Measurements from ENCODE around the gene OSBPL6. TPM values are rescaled to one million over a fixed set of nuclear protein-coding genes. Genes with fewer than 3 reads are reported as not detected.

The OSBPL6 gene
- total RNA-seq, 4 donors from 2014 or later, result 1.5 to 4.0 (median 3.1) TPM

DNA sequence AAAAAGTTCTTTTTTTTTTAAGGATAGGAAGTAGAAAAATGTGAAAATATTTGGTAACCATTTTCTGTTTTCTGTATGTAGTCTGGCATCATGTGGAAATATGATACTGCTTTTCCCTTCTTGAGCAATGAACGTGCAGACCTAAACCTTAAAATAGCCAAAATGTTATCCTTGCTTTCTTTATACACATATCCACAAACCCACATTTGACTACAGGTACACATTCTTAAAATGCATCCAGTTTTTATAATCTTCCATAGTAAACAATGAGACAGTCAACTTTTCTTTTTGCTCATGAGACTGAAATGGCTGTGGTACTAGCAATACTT, 90.9 kb downstream of the OSBPL6 start:
- TF ChIP-seq, protein P1, sequence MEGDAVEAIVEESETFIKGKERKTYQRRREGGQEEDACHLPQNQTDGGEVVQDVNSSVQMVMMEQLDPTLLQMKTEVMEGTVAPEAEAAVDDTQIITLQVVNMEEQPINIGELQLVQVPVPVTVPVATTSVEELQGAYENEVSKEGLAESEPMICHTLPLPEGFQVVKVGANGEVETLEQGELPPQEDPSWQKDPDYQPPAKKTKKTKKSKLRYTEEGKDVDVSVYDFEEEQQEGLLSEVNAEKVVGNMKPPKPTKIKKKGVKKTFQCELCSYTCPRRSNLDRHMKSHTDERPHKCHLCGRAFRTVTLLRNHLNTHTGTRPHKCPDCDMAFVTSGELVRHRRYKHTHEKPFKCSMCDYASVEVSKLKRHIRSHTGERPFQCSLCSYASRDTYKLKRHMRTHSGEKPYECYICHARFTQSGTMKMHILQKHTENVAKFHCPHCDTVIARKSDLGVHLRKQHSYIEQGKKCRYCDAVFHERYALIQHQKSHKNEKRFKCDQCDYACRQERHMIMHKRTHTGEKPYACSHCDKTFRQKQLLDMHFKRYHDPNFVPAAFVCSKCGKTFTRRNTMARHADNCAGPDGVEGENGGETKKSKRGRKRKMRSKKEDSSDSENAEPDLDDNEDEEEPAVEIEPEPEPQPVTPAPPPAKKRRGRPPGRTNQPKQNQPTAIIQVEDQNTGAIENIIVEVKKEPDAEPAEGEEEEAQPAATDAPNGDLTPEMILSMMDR (IDR thresholded peaks at IDR 0.05), result no peak
- TF ChIP-seq POLR2AphosphoS5 (IDR thresholded peaks at IDR 0.05) (no peak), POLR2A (IDR thresholded peaks at IDR 0.05) (no peak), EP300 (IDR thresholded peaks at IDR 0.05) (no peak)
- 92% methylated on average over 1 of the region's 1 CpG for WGBS, 2 donors (ENCODE audit: low coverage in 1 of 2)
- Histone ChIP-seq H3K9me3 (no peaks in the 10 kb centered on the region), H3K4me1 (no peaks in the 10 kb centered on the region), H3K36me3 (no peaks in the 10 kb centered on the region), H3K27me3 (no peaks in the 10 kb centered on the region), H3K27ac (no peak overlapping the region), H3K4me3 (no peak overlapping the region)
- ATAC-seq, result no peak

DNA sequence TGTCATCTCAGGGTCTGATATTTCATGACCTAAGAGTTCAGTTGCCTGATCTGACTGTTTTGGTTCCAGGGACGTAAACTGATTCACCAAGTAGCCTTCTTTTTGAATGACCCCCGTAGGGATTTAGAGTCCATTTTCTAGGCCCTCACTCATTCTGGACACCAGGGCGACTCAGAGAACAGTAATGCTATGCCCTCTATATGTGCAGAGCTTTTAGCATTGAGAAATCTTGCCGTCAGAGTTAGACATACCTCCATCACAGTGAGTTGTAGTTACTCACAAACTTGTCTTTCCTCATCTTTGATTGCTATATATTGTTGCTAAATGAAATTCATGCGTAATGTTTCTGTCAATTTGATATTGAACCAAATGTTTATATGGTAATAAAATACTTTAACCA, 92.3 kb downstream of the OSBPL6 start:
- ATAC-seq, result no peak

DNA sequence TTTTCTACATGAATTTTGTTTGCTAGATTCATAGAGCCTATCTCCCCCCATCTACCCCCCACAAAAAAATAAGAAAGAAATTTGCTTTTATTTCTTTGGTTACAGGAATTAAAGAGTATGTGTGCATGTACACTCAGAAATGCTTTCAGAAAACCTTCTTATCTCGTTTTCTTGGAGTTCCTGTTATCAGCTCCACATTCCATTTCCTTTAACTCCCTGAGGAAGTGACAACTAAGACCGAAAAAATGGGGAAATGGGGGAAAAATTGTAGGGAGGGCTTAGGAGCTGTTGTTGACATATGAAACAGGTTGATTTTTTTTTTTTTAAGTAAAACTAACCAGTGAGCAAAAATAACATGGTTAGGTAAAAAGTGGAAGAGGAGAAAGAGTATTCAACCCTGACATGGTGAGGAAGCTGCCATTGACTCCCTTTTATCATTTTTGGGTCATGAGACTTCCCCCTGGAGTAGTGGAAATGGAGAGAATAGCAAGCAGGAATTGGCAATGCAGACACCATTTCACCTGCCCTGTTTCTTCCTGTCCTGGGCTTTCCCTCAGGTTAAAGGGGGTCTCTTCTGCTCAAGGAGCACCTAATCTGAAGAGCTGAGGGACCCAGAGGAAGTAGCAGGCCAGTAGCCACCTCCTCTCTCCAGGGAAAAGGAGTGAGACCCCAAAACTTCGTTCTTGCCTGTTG, 93.5 kb downstream of the OSBPL6 start:
- TF ChIP-seq, protein P1 (IDR thresholded peaks at IDR 0.05), result no peak
- no peak for TF ChIP-seq EP300 (IDR thresholded peaks at IDR 0.05)
- no peak for TF ChIP-seq POLR2AphosphoS5 (IDR thresholded peaks at IDR 0.05)
- TF ChIP-seq POLR2A (IDR thresholded peaks at IDR 0.05), result no peak
- WGBS, 2 donors (ENCODE audit: low coverage in 1 of 2), result 45 to 89% methylated on average over 2 of the region's 3 CpGs

More for the DNA sequence above, 92.3 kb downstream of the OSBPL6 start:
- 61 to 71% methylated on average over 3 of the region's 5 CpGs for WGBS, 2 donors (ENCODE audit: low coverage in 1 of 2)
- TF ChIP-seq POLR2AphosphoS5 (IDR thresholded peaks at IDR 0.05) (no peak), EP300 (IDR thresholded peaks at IDR 0.05) (no peak), POLR2A (IDR thresholded peaks at IDR 0.05) (no peak)
- TF ChIP-seq, protein P1 (IDR thresholded peaks at IDR 0.05), result no peak
- Histone ChIP-seq H3K27me3 (no peaks in the 10 kb centered on the region), H3K4me3 (no peak overlapping the region), H3K4me1 (no peaks in the 10 kb centered on the region), H3K27ac (no peak overlapping the region), H3K36me3 (no peaks in the 10 kb centered on the region), H3K9me3 (no peaks in the 10 kb centered on the region)

DNA sequence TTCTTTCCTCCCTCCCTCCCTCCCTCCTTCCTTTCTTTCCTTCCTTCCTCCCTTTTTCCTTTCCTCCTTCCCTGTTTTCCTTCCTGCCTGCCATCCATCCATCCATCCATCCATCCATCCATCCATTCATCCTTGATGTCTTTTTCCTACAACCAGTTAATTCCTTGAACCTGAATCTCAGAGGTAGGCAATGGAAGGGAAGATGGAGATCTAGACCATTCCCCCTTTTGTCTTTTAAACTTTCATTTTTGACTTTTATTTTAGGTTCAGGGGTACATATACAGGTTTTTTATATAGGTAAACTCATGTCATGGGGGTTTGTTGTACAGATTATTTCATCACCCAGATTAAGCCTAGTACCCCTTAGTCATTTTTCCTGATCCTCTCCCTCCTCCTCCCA, 97.4 kb downstream of the OSBPL6 start:
- TF ChIP-seq EP300 (IDR thresholded peaks at IDR 0.05) (no peak), POLR2AphosphoS5 (IDR thresholded peaks at IDR 0.05) (no peak)
- H3K27me3 ChIP-seq, result no peaks in the 10 kb centered on the region
- ATAC-seq, result no peak
- no peaks in the 10 kb centered on the region for H3K4me1 ChIP-seq
- no peak overlapping the region for H3K27ac ChIP-seq
- no peak overlapping the region for H3K4me3 ChIP-seq
- no peaks in the 10 kb centered on the region for H3K36me3 ChIP-seq
- H3K9me3 ChIP-seq, result no peaks in the 10 kb centered on the region

More for the DNA sequence above, 93.5 kb downstream of the OSBPL6 start:
- Histone ChIP-seq H3K27me3 (no peaks in the 10 kb centered on the region), H3K4me1 (no peaks in the 10 kb centered on the region), H3K27ac (no peak overlapping the region), H3K4me3 (no peak overlapping the region), H3K36me3 (no peaks in the 10 kb centered on the region), H3K9me3 (no peaks in the 10 kb centered on the region)
- no peak for ATAC-seq

DNA sequence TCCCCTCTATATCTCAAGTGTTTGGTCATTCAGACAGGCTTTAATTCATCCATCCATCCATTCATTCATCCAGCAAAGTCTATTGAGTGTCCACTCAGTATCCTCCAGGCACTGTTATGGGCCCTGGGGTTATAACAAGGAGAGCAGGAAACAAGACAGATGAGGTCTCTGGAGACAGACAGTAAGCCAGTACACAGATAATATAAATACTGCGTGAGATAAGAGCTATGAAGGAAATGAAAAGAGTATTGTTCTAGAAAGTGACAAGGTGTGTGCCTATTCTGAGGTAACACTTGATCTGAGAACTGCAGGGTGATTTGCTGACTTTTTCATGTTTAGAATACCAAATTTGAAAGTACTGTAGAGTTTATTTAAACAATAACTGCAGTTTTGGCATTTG, 98.3 kb downstream of the OSBPL6 start:
- H3K27ac ChIP-seq, result no peak overlapping the region
- H3K36me3 ChIP-seq, result no peaks in the 10 kb centered on the region
- no peak for ATAC-seq
- no peaks in the 10 kb centered on the region for H3K4me1 ChIP-seq
- TF ChIP-seq, protein P1 (IDR thresholded peaks at IDR 0.05), result no peak
- TF ChIP-seq POLR2AphosphoS5 (IDR thresholded peaks at IDR 0.05) (no peak), EP300 (IDR thresholded peaks at IDR 0.05) (no peak), POLR2A (IDR thresholded peaks at IDR 0.05) (no peak)
- 13 to 54% methylated on average over 1 of the region's 1 CpG for WGBS, 2 donors (ENCODE audit: low coverage in 1 of 2)
- H3K9me3 ChIP-seq, result no peaks in the 10 kb centered on the region
- no peak overlapping the region for H3K4me3 ChIP-seq
- no peaks in the 10 kb centered on the region for H3K27me3 ChIP-seq

Data from gastroesophageal sphincter (tissue), 4 donors.